HG03575 (cell line): ENCODE measurements around the gene ADGRV1.
"Not testable (repeated sequence)": the region's sequence is repeated elsewhere in the genome, so short reads cannot be mapped to it uniquely, and the experiment has no call there.

Source experiments
- ATAC-seq: cut with Tn5 transposase; IDR thresholded peaks from one replicate; pipeline ENCODE4 v1.9.1; 2021; ENCODE audit not compliant: unreplicated experiment, insufficient number of reproducible peaks, low FRiP score; ENCODE audit errors: extremely low read depth

ADGRV1 gene

GRCh38 chr5:91025449-91025848, 466.9 kb downstream of the ADGRV1 start:
- ATAC-seq, result no peak

GRCh38 chr5:91025956-91026355, 467.4 kb downstream of the ADGRV1 start:
- no peak for ATAC-seq

- no peak for ATAC-seq
Observed at GRCh38 chr5:91026466-91026865, 467.9 kb downstream of the ADGRV1 start.

- ATAC-seq, result no peak
Observed at GRCh38 chr5:91027405-91028139, 469.0 kb downstream of the ADGRV1 start.

- no peak for ATAC-seq
Observed at GRCh38 chr5:91028499-91028956, 469.9 kb downstream of the ADGRV1 start.

- no peak for ATAC-seq
Observed at GRCh38 chr5:91030521-91031401, 472.2 kb downstream of the ADGRV1 start.

GRCh38 chr5:91031402-91031752, 472.8 kb downstream of the ADGRV1 start:
- ATAC-seq, result no peak

- no peak for ATAC-seq
Observed at GRCh38 chr5:91032125-91032524, 473.5 kb downstream of the ADGRV1 start.

GRCh38 chr5:91033370-91033769, 474.8 kb downstream of the ADGRV1 start:
- ATAC-seq, result no peak

- no peak for ATAC-seq
Observed at GRCh38 chr5:91038180-91038808, 479.7 kb downstream of the ADGRV1 start.

GRCh38 chr5:91041132-91041531, 482.5 kb downstream of the ADGRV1 start:
- not testable (repeated sequence) for ATAC-seq

- no peak for ATAC-seq
Observed at GRCh38 chr5:91042247-91042935, 483.8 kb downstream of the ADGRV1 start.

GRCh38 chr5:91042936-91043255, 484.3 kb downstream of the ADGRV1 start:
- no peak for ATAC-seq

GRCh38 chr5:91048073-91048472, 489.5 kb downstream of the ADGRV1 start:
- no peak for ATAC-seq

GRCh38 chr5:91049112-91049511, 490.5 kb downstream of the ADGRV1 start:
- ATAC-seq, result no peak

- no peak for ATAC-seq
Observed at GRCh38 chr5:91049800-91050199, 491.2 kb downstream of the ADGRV1 start.

- ATAC-seq, result not testable (repeated sequence)
Observed at GRCh38 chr5:91052411-91052810, 493.8 kb downstream of the ADGRV1 start.

GRCh38 chr5:91052977-91053740, 494.6 kb downstream of the ADGRV1 start:
- ATAC-seq, result no peak

- no peak for ATAC-seq
Observed at GRCh38 chr5:91053741-91054025, 495.1 kb downstream of the ADGRV1 start.
